Measurements from ENCODE around the gene KANK4.
"Not testable (repeated sequence)": the region's sequence is repeated elsewhere in the genome, so short reads cannot be mapped to it uniquely, and the experiment has no call there.

KANK4 gene

GRCh38 chr1:62241371-62242131 is 77.7 kb downstream of the KANK4 start:
- H3K27ac ChIP-seq (ENCODE audit: low read depth, low read length): no peak overlapping the region
- H3K4me2 ChIP-seq (ENCODE audit: low read depth, low read length, poor library complexity, severe bottlenecking): no peak overlapping the region

GRCh38 chr1:62240651-62241370 is 78.4 kb downstream of the KANK4 start:
- Histone ChIP-seq H3K4me3 (ENCODE audit: insufficient read depth, low read length, poor library complexity, severe bottlenecking) (no peak overlapping the region), H3K79me2 (ENCODE audit: insufficient read depth, low read length) (no peaks in the 10 kb centered on the region), H3K36me3 (ENCODE audit: low read length) (no peaks in the 10 kb centered on the region), H3K9ac (ENCODE audit: low read length) (no peak overlapping the region), H3K9me2 (replicated peaks; ENCODE audit: insufficient read depth, low read length) (no peaks in the 10 kb centered on the region), H3F3A (ENCODE audit: insufficient read depth) (no peaks in the 10 kb centered on the region), H3K4me2 (ENCODE audit: low read depth, low read length, poor library complexity, severe bottlenecking) (no peak overlapping the region), H3K27ac (ENCODE audit: low read depth, low read length) (no peak overlapping the region), H2AFZ (ENCODE audit: low read depth, low read length, severe bottlenecking) (no peak overlapping the region), H3K9me3 (ENCODE audit: insufficient read depth, low read length) (no peaks in the 10 kb centered on the region), H4K20me1 (ENCODE audit: low read depth, low read length) (no peaks in the 10 kb centered on the region), H3K27me3 (ENCODE audit: low read length) (no peaks in the 10 kb centered on the region)
- no peak for TF ChIP-seq EZH2phosphoT487 (conservative IDR thresholded peaks at IDR 0.05; ENCODE audit: low read length)

More at GRCh38 chr1:62241371-62242131, 77.7 kb downstream of the KANK4 start:
- H3K79me2 ChIP-seq (ENCODE audit: insufficient read depth, low read length): no peaks in the 10 kb centered on the region
- H4K20me1 ChIP-seq (ENCODE audit: low read depth, low read length): no peaks in the 10 kb centered on the region
- no peak overlapping the region for H3K4me3 ChIP-seq (ENCODE audit: insufficient read depth, low read length, poor library complexity, severe bottlenecking)
- no peaks in the 10 kb centered on the region for H3K27me3 ChIP-seq (ENCODE audit: low read length)
- H3K36me3 ChIP-seq (ENCODE audit: low read length): no peaks in the 10 kb centered on the region
- H2AFZ ChIP-seq (ENCODE audit: low read depth, low read length, severe bottlenecking): no peak overlapping the region
- no peak overlapping the region for H3K9ac ChIP-seq (ENCODE audit: low read length)
- H3K9me2 ChIP-seq (replicated peaks; ENCODE audit: insufficient read depth, low read length): no peaks in the 10 kb centered on the region
- no peaks in the 10 kb centered on the region for H3K9me3 ChIP-seq (ENCODE audit: insufficient read depth, low read length)
- H3F3A ChIP-seq (ENCODE audit: insufficient read depth): no peaks in the 10 kb centered on the region
- TF ChIP-seq EZH2phosphoT487 (conservative IDR thresholded peaks at IDR 0.05; ENCODE audit: low read length): no peak
- no peak for TF ChIP-seq CTCF (IDR thresholded peaks at IDR 0.05; ENCODE audit: insufficient read depth, low read length, poor library complexity, severe bottlenecking)

GRCh38 chr1:62239652-62240403 is 79.4 kb downstream of the KANK4 start:
- not testable (repeated sequence) for H3K4me2 ChIP-seq (ENCODE audit: low read depth, low read length, poor library complexity, severe bottlenecking); H3K9ac ChIP-seq (ENCODE audit: low read length); H3K36me3 ChIP-seq (ENCODE audit: low read length); H3K9me3 ChIP-seq (ENCODE audit: insufficient read depth, low read length); H3K79me2 ChIP-seq (ENCODE audit: insufficient read depth, low read length); H3F3A ChIP-seq (ENCODE audit: insufficient read depth); H2AFZ ChIP-seq (ENCODE audit: low read depth, low read length, severe bottlenecking); H3K4me3 ChIP-seq (ENCODE audit: insufficient read depth, low read length, poor library complexity, severe bottlenecking); H3K27me3 ChIP-seq (ENCODE audit: low read length); H3K9me2 ChIP-seq (replicated peaks; ENCODE audit: insufficient read depth, low read length); H4K20me1 ChIP-seq (ENCODE audit: low read depth, low read length); H3K27ac ChIP-seq (ENCODE audit: low read depth, low read length)

- H3K4me2 ChIP-seq (ENCODE audit: low read depth, low read length, poor library complexity, severe bottlenecking): no peak overlapping the region
- H3K9me3 ChIP-seq (ENCODE audit: insufficient read depth, low read length): no peaks in the 10 kb centered on the region
- no peak overlapping the region for H3K4me3 ChIP-seq (ENCODE audit: insufficient read depth, low read length, poor library complexity, severe bottlenecking)
- H3K9ac ChIP-seq (ENCODE audit: low read length): no peak overlapping the region
- H3F3A ChIP-seq (ENCODE audit: insufficient read depth): no peaks in the 10 kb centered on the region
- no peaks in the 10 kb centered on the region for H3K79me2 ChIP-seq (ENCODE audit: insufficient read depth, low read length)
- H3K36me3 ChIP-seq (ENCODE audit: low read length): no peaks in the 10 kb centered on the region
- no peak overlapping the region for H2AFZ ChIP-seq (ENCODE audit: low read depth, low read length, severe bottlenecking)
- H4K20me1 ChIP-seq (ENCODE audit: low read depth, low read length): no peaks in the 10 kb centered on the region
- no peaks in the 10 kb centered on the region for H3K9me2 ChIP-seq (replicated peaks; ENCODE audit: insufficient read depth, low read length)
- no peak for TF ChIP-seq CTCF (IDR thresholded peaks at IDR 0.05; ENCODE audit: insufficient read depth, low read length, poor library complexity, severe bottlenecking)
- no peak for TF ChIP-seq EZH2phosphoT487 (conservative IDR thresholded peaks at IDR 0.05; ENCODE audit: low read length)
- H3K27me3 ChIP-seq (ENCODE audit: low read length): no peaks in the 10 kb centered on the region
- no peak overlapping the region for H3K27ac ChIP-seq (ENCODE audit: low read depth, low read length)
These were observed 80.7 kb downstream of the KANK4 start for GRCh38 chr1:62238507-62238906.

All from SU-DHL-6 (cell line).